HG02759 (cell line): Measurements from ENCODE around the gene PRRG4.

ENCODE experiments used
- ATAC-seq: cut with Tn5 transposase; IDR thresholded peaks from one replicate; pipeline ENCODE4 v1.9.1; 2021; ENCODE audit warnings: mild to moderate bottlenecking, moderate library complexity; ENCODE audit not compliant: unreplicated experiment

Gene PRRG4

DNA sequence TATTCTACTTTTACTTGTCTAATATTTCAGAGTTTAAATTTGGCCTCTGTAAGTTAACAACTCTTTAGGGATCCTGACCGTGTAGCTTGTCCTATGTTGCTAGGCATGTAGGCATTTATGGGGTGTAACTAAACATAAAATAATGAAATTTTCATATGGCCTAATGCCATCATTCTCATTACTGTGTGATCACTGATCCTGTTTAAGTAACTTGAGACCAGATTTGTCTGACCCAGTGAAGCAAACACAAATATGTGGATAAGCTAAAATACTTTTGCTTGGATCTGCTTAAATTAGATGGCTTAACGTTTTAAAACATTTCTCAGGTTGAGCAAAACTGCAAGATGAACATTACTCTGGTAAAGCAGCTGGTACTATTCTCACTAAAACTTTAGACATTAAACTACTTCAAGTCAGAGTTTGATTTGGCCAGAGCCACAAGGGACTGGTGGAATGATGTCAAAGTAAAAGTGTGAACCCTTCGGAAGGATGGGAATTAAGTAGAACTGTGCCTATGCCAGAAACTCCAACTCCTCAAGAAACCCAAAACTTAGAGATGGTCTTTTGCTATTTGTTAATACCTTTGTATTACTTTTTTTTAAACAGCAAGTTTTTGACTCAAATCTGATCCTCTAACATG, 75.4 kb downstream of the PRRG4 start:
- no peak for ATAC-seq
